PFSK-1 (cell line): ENCODE results near the gene GCNA.

Experiments
- POLR2AphosphoS5 ChIP-seq: IDR thresholded peaks from 2 replicates; pipeline ENCODE4 v1.6.1; 2012; ENCODE audit warnings: low read depth, mild to moderate bottlenecking, control low read depth, low read length, moderate library complexity
- REST ChIP-seq, 2 experiments: IDR thresholded peaks; 2 replicates each; pipeline versions ENCODE4 v1.6.1 to v1.8.0; 2011 to 2012; ENCODE audit warnings: low read depth in 2 of 2, low read length in 2 of 2, control low read depth in 1 of 2, inconsistent platforms in 1 of 2, mild to moderate bottlenecking in 1 of 2, moderate library complexity in 1 of 2; ENCODE audit not compliant: insufficient read depth in 1 of 2
- TAF1 ChIP-seq: IDR thresholded peaks from 2 replicates; pipeline ENCODE4 v1.6.1; 2012; ENCODE audit warnings: low read length, control low read depth, borderline replicate concordance; ENCODE audit not compliant: insufficient read depth

GRCh38 chrX:71637848-71638247 is 59.6 kb downstream of the GCNA start:
- no peak for TF ChIP-seq TAF1
- TF ChIP-seq POLR2AphosphoS5, result no peak
- no peak for TF ChIP-seq REST (IDR thresholded peaks at IDR 0.05; ENCODE audit: insufficient read depth in 1 of 2, low read depth in 2 of 2, low read length in 2 of 2)
